Measurements from ENCODE around the gene ZBTB46. TPM values are rescaled to one million over a fixed set of nuclear protein-coding genes. Genes with fewer than 3 reads are reported as not detected.
"Not testable (repeated sequence)": the region's sequence is repeated elsewhere in the genome, so short reads cannot be mapped to it uniquely, and the experiment has no call there.

ZBTB46 gene
- total RNA-seq, 1 donor from 2014 or later, result 23.7 TPM

- TF ChIP-seq CTCF (conservative IDR thresholded peaks at IDR 0.05), result no peak
- H3K4me1 Mint-ChIP-seq, result no peaks in the 10 kb centered on the region
- DNase-seq (ENCODE audit: low read depth, low spot score), result no peak
Observed at GRCh38 chr20:63733579-63734081, 97.4 kb downstream of the ZBTB46 start.

GRCh38 chr20:63733117-63733516 is 97.9 kb downstream of the ZBTB46 start:
- Mint-ChIP-seq H3K27ac (ENCODE audit: unreplicated experiment) (no peak overlapping the region), H3K4me1 (no peaks in the 10 kb centered on the region), H3K4me3 (no peak overlapping the region), H3K9me3 (no peaks in the 10 kb centered on the region), H3K36me3 (ENCODE audit: low read depth) (peaks cover 11% of the 10 kb centered on the region), H3K27me3 (ENCODE audit: low read depth) (peaks cover 9% of the 10 kb centered on the region)
- TF ChIP-seq CTCF (conservative IDR thresholded peaks at IDR 0.05), result no peak
- DNase-seq (ENCODE audit: low read depth, low spot score), result no peak

More at GRCh38 chr20:63733579-63734081, 97.4 kb downstream of the ZBTB46 start:
- Mint-ChIP-seq H3K9me3 (no peaks in the 10 kb centered on the region), H3K27ac (ENCODE audit: unreplicated experiment) (peak overlapping the region; percentile 6), H3K4me3 (peak overlapping the region; percentile 27), H3K27me3 (ENCODE audit: low read depth) (peaks cover 9% of the 10 kb centered on the region), H3K36me3 (ENCODE audit: low read depth) (peaks cover 8% of the 10 kb centered on the region)

- Mint-ChIP-seq H3K36me3 (ENCODE audit: low read depth) (peaks cover 14% of the 10 kb centered on the region), H3K27me3 (ENCODE audit: low read depth) (peaks cover 9% of the 10 kb centered on the region), H3K4me3 (no peak overlapping the region), H3K4me1 (no peaks in the 10 kb centered on the region), H3K27ac (ENCODE audit: unreplicated experiment) (no peak overlapping the region), H3K9me3 (no peaks in the 10 kb centered on the region)
- no peak for TF ChIP-seq CTCF (conservative IDR thresholded peaks at IDR 0.05)
- no peak for DNase-seq (ENCODE audit: low read depth, low spot score)
Observed at GRCh38 chr20:63732118-63733095, 98.7 kb downstream of the ZBTB46 start.

- no peaks in the 10 kb centered on the region for H3K4me1 Mint-ChIP-seq
Observed at GRCh38 chr20:63731410-63731809, 99.7 kb downstream of the ZBTB46 start.

GRCh38 chr20:63730189-63730733 is 100.8 kb downstream of the ZBTB46 start:
- H3K9me3 Mint-ChIP-seq; H3K27ac Mint-ChIP-seq (ENCODE audit: unreplicated experiment); H3K27me3 Mint-ChIP-seq (ENCODE audit: low read depth): not testable (repeated sequence)

More at GRCh38 chr20:63731410-63731809, 99.7 kb downstream of the ZBTB46 start:
- Mint-ChIP-seq H3K27ac (ENCODE audit: unreplicated experiment) (no peak overlapping the region), H3K4me3 (no peak overlapping the region), H3K36me3 (ENCODE audit: low read depth) (peaks cover 19% of the 10 kb centered on the region), H3K27me3 (ENCODE audit: low read depth) (peaks cover 8% of the 10 kb centered on the region), H3K9me3 (peaks cover 2% of the 10 kb centered on the region)
- TF ChIP-seq CTCF (conservative IDR thresholded peaks at IDR 0.05), result no peak
- no peak for DNase-seq (ENCODE audit: low read depth, low spot score)

GRCh38 chr20:63722967-63723622 is 108.0 kb downstream of the ZBTB46 start:
- not testable (repeated sequence) for H3K27ac Mint-ChIP-seq (ENCODE audit: unreplicated experiment)

More at GRCh38 chr20:63730189-63730733, 100.8 kb downstream of the ZBTB46 start:
- H3K36me3 Mint-ChIP-seq (ENCODE audit: low read depth), result peaks cover 19% of the 10 kb centered on the region
- not testable (repeated sequence) for H3K4me3 Mint-ChIP-seq; H3K4me1 Mint-ChIP-seq; DNase-seq (ENCODE audit: low read depth, low spot score)

More at GRCh38 chr20:63722967-63723622, 108.0 kb downstream of the ZBTB46 start:
- H3K4me3 Mint-ChIP-seq; H3K4me1 Mint-ChIP-seq; H3K9me3 Mint-ChIP-seq; H3K27me3 Mint-ChIP-seq (ENCODE audit: low read depth); DNase-seq (ENCODE audit: low read depth, low spot score): not testable (repeated sequence)
- peaks cover 42% of the 10 kb centered on the region for H3K36me3 Mint-ChIP-seq (ENCODE audit: low read depth)

All from neural crest cell (in vitro differentiated cells).